Retinal pigment epithelial cell (primary cell): ENCODE results near the gene NRN1L.
A peak's percentile ranks its signal among the peaks of the same experiment; 100 is the strongest.

Experiments
- DNase-seq: peaks from one replicate; pipeline ENCODE4 v3.0.0-alpha.2; 2010; ENCODE audit warnings: low read depth
- H3K4me3 ChIP-seq: 2 replicates; pipeline ENCODE4 v1.5.1; 2011; ENCODE audit warnings: mild to moderate bottlenecking, low read length, control low read depth, moderate library complexity
- CTCF ChIP-seq: conservative IDR thresholded peaks from 2 replicates; pipeline ENCODE4 v1.5.1; 2011; ENCODE audit warnings: low read depth, low read length, control low read depth, inconsistent platforms

The NRN1L gene

GRCh38 chr16:67919622-67920221, 35.0 kb downstream of the NRN1L start:
- no peak for TF ChIP-seq CTCF
- H3K4me3 ChIP-seq = no peak overlapping the region
- no peak for DNase-seq

- no peak for TF ChIP-seq CTCF
- no peak for DNase-seq
- H3K4me3 ChIP-seq = no peak overlapping the region
Measured at GRCh38 chr16:67922221-67922620, 37.5 kb downstream of the NRN1L start.

- no peak for DNase-seq
- no peak overlapping the region for H3K4me3 ChIP-seq
- no peak for TF ChIP-seq CTCF
Measured at GRCh38 chr16:67922740-67923139, 38.1 kb downstream of the NRN1L start.

GRCh38 chr16:67923414-67924116, 38.9 kb downstream of the NRN1L start:
- no peak for TF ChIP-seq CTCF
- no peak overlapping the region for H3K4me3 ChIP-seq
- no peak for DNase-seq

GRCh38 chr16:67924140-67924906, 39.6 kb downstream of the NRN1L start:
- no peak overlapping the region for H3K4me3 ChIP-seq
- TF ChIP-seq CTCF = no peak
- DNase-seq = no peak

- no peak overlapping the region for H3K4me3 ChIP-seq
- DNase-seq = no peak
- TF ChIP-seq CTCF = peak; percentile 13
Measured at GRCh38 chr16:67926181-67926750, 41.6 kb downstream of the NRN1L start.
